ENCODE data around the gene TMEM117.
"Not testable (repeated sequence)": the region's sequence is repeated elsewhere in the genome, so short reads cannot be mapped to it uniquely, and the experiment has no call there.

The TMEM117 gene

DNA sequence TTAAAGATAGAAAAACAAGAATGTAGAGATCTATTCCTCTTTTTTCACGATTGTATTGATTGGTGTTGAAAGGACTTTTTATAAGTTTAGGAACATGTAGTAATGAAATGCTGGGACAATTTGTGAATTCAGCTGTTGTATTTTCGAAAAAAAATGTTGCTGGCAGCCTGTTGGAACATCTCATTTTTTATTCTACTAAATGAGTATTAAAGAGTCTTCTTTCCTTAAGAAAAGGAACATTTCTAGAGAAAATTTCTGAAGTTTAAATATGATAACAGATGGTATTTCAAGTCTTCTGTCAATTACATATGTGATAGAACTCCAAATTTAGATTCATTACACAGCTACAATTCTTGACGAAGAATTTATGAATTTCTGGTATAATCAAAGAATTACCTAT, 189.6 kb downstream of the TMEM117 start:
- DNase-seq (ENCODE audit: low spot score): no peak

DNA sequence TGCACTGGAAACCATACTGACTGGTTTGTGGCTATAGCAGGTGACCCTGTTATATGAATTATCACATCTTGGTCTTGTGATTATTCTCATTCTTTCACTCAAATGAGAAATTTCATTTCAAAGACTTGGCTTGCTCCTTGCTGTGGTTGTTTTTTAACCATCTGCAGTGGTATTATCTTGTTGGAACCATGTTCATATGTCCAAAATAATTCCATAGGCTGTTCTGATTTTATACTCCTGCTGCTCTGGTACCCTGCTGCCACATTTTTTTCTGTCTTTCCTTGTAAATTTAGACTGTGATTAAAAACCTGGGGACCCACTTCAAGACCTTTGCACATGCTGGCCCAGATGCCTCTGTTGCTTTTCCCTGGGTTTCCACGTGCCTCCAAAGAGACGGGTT, 190.2 kb downstream of the TMEM117 start:
- DNase-seq (ENCODE audit: low spot score): no peak

DNA sequence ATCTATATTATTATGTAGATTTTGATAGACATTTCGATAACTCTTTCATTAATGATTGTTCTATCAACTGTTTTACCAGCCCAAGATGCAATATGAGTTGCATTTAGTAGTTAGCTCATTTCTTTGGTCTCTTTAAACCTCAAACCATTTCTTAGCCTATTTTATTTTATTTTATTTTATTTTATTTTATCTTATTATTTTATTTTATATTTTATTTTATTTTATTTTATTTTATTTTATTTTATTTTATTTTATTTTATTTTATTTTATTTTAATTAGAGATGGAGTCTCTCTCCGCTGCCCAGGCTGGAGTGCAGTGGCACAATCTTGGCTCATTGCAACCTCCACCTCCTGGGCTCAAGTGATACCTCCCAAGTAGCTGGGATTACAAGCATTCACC, 191.0 kb downstream of the TMEM117 start:
- not testable (repeated sequence) for DNase-seq (ENCODE audit: low spot score)

DNA sequence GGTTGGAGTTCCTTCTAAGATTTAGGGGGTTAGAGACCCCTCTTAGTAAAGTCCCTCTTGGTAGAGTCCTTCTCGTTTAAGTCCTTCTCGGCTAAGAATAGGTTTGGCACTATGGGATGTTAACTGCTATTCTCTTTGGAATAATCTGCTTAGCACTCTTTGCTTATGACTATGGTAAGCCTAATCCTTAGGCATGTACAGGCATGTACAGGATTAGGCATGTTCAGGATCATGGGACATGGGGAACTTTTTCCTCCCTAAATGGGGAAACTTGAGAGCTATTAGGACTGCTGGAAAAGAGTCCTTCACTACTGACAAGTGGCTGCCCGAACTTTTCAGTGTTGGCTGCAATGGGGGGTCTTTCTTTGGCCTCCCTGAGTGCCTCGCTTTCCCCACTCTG, 193.3 kb downstream of the TMEM117 start:
- no peak for DNase-seq (ENCODE audit: low spot score)

DNA sequence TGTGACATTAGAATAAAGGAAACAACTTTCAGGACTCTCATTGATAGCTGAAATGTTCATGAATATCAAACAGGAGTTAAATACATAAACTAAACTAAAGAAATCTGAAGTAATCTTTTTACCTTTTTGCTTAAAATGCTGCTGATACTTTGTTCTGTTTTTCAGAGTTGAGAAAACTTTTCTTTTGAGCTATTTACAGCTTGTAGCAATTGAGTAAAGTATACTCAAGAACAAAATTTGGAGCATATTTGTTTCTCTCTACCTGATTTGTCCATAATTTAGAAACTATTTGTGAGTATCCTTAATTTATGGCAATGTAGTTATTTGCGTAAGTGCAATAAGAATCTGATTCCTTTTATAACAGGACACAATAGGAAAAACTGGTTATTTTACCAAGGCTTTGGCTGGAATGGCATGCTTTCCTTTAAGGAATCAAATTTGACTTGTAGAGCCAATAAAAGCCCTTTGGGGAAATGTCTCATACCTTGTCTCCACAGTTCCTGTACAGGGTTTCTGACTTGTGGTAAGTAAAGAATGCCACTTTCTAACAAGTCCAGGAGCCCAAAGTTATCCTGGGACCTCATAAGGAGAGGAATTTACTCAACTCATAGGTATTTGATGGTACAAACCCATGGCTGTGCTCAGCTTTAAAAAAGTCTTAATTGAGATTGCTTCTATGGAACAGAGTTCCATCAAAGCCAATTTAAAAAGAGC, 195.7 kb downstream of the TMEM117 start:
- no peak for DNase-seq (ENCODE audit: low spot score)

DNA sequence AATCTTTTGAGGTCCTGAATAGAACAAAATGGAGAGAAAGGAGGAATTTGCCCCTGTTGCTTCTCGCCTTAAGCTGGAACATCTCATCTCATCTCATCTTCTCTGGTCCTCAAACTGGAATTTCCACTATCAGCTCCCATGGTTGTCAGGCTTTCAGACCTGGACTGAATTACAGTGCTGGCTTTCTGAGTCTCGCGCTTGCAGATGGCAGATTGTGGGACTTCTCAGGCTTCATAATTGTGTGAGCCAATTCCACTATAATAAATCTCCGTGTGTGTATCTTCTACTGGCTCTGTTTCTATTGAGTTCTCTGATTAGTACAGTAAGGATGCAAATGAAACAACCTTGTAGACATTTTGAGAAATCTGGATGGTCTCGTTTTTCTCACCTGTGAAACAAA, 199.0 kb downstream of the TMEM117 start:
- DNase-seq (ENCODE audit: low spot score): no peak

DNA sequence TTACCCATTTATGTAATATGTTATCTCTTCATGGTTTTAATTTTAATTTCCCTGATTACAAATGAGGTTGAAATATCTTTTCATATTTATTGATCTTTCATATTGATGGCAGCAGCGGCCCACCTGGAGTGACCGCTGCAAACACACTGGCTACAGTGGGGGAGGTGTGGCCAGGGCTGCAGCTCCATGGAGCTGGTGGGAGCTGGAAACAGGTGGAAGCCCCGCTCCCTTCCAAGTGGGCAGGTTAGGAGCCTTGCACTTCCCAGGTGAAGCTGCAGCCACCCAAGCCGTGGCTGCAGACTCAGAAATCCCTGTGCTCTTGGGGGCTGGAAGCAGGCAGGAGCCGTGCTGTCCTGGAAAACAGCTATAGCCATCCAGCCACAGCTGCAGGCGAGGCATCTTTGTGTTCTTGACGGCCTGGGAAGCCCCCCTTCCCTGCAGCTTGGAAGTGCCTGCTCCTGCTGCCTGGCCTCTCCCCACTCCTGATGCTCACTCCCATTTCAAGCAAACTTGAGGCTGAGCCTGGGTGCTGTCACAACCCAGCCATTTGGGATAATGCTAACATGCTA, 201.1 kb downstream of the TMEM117 start:
- no peak for DNase-seq (ENCODE audit: low spot score)

DNA sequence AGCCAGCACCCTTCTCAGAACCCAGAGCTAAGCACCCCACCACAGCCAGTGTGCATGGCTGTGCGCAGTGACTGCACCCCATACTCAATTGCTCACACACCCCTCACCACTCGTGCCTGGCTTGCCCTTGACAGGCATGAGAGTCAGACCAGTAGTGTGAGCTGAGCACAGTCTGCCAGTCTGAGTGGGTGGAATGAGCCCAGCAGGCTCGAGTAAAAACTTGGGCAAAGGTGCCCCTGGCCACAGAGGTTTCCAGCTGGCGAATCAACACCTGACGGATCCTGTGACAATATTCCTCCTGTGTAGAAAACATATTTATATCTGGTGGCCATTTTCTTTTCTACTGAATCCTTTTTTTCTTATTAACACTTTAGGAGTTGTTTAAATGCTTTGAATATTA, 202.5 kb downstream of the TMEM117 start:
- DNase-seq (ENCODE audit: low spot score): no peak

DNA sequence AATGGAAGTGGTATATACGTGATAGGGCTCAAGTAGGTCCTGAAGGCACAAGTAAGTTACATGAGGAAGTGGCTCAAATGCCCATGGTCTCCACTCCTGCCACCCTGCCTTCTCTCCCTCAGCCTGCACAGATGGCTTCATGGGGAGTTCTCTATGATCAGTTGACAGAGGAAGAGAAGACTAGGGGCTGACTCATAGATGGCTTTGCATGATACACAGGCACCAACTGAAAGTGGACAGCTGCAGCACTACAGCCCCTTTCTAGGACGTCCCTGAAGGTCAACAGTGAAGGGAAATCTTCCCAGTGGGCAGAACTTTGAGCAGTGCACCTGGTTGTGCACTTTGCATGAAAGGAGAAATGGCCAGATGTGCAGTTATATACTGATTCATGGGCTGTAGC, 208.6 kb downstream of the TMEM117 start:
- not testable (repeated sequence) for DNase-seq (ENCODE audit: low spot score)

DNA sequence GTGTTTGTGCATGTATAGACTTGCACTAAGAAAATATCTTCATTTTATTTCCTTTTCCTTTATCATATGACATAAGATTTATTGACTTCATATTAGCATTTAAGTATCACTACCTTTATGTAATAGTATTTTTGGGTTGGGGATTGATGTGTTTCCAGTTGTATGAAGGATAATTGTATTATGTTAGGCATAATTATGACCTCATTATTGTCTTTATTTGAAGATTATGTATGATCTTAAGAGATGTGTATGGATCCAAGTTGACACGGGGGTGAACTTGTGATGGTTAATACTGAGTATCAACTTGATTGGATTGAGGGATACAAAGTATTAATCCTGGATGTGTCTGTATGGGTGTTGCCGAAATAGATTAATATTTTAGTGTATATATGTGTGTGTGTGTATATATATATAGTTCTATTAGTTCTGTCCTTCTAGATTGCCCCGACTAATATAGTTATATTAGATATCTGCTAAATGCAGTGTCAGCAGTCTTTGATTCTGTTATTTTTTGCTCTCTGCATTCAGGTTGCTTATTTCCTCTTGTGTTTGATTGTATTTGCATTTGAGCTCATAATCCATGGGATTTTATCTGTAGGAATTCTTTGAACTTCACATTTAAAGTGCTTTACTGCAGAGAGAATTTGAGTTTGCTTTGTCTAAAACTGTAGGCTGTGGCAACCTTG, 211.0 kb downstream of the TMEM117 start:
- DNase-seq (ENCODE audit: low spot score): no peak

DNA sequence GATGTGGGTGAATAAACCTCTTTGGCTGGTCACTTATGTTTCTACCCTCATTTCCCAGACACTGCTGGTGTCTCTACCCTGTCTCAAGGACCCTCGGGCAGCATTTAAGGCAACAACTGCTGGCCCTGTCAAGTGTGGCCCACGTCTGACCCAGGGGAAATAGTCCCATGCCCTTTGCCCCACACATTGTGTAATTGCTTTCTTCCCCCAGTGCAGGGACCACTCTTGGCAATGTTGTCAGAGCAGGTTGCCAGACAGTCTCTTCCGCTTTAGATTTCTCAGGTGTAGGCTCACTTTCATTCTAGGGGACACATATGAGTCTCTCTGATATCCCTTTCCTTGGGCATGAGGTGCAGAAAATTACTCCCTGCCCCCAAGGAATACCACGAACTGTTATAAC, 216.7 kb downstream of the TMEM117 start:
- no peak for DNase-seq (ENCODE audit: low spot score)

DNA sequence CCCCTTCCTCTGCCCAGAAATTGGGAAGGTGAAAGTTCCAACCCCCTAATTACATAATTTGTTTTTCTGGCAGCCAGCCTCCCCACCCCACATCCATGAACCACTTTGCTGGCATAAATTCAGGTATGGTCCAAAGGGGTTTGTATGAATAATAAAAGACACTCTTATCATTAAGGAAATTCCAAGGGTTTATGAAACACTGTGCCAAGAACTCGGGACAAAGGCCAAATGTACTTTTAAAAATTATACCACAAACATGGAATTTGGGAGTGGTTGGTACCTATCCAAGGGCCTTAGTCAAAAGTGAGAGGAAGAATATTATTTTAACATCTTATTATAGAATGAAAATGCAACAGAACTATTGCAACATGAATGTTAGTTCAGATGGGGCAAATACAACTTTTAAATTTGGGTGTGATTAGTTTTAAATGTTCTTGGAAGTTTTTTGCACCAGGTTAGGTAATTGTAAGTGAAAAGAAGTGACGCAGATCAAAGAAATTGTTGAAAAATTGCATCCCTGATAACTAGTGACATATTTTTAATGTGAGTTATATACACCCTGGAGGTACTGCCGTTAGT, 217.8 kb downstream of the TMEM117 start:
- DNase-seq (ENCODE audit: low spot score): no peak

DNA sequence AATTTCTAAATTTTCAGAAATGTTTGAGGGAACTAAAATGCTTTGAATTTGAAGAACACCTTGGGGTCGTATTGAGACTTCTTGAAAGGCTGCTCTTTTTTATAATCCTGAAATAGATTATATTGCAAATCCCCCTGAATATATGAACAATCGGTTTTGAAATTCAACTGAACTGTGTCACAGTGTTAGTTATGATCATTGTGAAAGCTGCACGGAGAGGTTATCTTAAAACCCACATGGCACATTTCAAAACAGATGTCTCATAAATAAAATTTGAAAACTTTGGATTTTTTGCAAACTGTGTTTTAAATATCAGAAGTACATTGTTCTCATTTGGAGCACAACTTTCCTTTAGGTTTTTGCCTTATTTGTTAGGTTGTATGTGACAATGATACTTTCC, 218.4 kb downstream of the TMEM117 start:
- DNase-seq (ENCODE audit: low spot score): no peak

DNA sequence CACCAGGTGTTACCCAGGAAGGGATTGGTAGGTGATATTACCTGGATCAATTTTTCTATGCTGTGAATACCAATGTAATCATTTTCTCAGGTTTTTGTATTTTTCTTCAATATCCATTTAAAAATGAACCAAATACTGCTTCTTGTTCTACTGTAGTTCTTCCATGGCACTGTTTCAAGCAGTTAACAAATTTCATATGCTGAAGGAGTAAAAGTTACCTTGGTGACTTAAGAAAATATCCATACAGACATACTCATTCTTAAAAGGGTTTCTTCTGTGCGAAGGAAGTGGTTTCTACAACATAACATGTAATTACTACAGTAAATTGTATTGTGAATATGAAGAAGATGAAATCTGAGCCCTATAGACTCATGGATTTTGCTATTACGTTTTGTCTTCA, 222.5 kb downstream of the TMEM117 start:
- DNase-seq (ENCODE audit: low spot score): no peak

DNA sequence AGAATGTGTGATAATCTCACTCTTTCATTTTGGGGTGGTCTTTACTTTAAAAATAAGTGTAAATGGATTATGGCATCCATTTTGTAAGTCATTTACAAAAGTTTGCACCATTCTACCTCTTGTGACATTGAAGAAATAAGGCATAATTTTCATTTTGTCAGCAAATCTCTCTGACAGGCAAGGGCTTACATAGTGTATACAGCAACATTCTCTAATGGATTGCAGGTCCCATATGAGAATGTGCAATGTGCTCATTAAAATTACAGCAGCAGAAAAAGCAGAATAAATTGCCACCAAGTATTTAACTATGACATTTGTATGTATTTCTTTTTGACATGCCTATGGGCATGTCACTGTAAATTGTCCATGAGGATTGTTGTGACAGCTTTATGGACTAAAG, 223.6 kb downstream of the TMEM117 start:
- no peak for DNase-seq (ENCODE audit: low spot score)

DNA sequence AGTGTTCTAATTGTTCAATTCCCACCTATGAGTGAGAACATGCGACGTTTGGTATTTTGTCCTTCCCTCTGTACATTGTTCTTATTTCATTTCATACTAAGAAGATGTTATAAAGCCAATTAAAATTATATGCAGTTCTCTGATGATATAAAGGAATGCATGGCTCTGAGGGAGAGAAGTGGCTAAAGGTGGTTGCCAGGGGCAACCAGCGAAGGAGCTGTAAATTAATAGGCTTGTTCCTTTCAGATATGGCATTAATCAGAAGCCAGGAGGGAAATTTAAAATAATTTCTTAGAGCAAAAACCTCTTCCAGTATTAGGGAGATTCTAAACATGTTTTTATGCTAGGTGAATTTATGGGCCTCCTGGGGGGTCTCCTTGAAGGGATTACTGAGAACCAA, 227.8 kb downstream of the TMEM117 start:
- no peak for DNase-seq (ENCODE audit: low spot score)

DNA sequence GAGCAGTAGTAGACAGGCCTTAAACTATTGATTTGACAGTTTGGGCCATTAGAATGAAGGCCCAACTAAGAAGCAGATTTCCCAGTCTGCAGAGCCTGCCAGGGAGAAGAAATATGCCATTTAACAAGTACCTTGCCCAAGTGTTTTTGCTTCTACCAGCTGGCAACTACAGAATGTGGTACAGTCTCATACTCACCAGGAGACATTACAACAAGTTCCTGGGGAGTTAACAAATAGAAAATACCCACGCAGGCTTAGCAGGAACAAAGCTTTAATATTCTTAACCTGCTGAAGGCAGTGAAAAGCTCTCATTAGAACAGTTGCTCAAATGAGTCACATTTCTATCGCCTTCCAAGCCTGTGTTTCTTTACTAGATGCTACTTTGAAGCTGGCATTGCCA, 241.0 kb downstream of the TMEM117 start:
- peak; percentile 8 for DNase-seq (ENCODE audit: low spot score)

DNA sequence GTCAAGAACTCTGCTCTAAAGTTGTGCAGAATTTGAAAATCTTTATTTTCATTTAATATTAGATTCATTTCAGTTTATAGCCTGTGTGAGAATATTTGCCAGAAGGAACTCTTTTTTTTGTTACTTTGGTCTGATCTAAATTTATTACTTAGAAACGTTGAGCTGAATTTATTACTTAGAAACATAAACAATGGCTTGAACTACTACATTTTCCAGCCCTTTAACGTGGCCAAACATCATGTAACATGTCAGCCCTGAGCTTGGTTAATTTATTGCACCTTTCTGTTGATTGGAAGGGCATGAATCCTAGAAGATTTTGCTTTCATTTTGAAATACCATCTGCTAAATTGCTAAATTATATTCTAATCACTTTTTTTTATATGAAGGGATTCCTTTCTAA, 241.4 kb downstream of the TMEM117 start:
- no peak for DNase-seq (ENCODE audit: low spot score)

DNA sequence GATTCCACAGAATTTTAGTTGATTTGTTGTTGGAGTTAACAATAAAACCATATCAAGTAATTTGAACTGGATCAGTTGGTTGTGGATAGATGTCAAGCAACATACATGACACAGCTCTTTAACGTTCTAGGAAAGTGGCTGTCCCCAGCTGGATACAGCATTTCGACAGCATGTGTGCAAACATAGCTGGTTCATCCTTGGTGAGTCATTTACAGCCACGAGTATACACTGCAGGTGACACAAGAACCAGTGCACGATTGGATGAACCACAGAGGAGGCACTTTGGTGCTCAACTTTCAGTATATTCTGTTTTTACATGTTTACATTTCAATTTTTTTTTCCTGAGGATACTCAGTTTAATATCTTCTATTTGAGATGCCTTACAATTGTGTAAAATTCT, 242.4 kb downstream of the TMEM117 start:
- DNase-seq (ENCODE audit: low spot score): no peak

DNA sequence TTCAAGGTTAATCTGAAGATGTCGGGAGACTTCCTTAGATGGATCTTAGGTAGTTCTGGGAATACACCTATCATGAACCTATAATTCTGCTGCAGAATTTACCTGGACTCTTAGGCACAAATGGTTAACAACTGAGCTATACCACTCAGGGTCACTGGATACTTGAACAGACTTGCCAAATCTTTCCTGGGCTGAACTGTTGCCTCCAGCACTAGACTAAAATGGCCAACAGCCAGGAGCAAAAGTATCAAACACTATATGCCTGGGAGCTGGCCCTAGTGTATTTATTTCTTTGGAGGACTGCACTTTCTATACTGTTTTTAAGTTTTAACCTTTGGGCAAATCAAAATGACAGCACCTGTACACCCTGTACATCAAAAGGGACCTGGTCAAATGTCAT, 252.8 kb downstream of the TMEM117 start:
- no peak for DNase-seq (ENCODE audit: low spot score)

DNA sequence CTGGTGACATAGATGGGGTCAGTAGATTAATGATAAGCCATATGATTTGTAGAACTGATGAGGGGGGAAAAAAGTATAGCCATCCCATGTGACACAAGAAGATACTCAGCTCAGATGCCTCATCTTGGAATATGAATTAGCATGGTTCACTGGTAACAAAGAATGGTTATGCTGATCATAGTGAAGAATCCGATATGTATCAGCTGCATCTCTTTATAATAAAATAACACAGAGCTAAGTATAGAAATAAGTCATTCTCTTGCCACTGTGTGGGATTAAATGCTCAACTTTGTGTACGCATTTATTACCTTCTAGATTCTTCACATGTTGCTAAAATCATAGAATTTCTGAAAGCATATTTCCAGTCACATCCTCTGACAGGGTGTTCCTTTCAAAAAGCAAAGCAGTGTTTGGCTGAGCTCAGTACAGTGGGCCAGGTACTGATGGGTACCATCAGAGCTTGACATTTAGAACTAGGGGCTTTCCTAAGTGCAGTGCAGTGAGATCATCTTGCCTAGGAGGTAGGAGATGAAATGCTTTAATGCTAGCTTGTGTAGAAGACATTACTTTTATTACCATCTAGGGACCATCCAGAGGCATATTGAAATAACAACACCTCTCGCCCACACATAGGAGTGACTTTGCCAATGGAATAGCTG, 256.2 kb downstream of the TMEM117 start:
- no peak for DNase-seq (ENCODE audit: low spot score)

DNA sequence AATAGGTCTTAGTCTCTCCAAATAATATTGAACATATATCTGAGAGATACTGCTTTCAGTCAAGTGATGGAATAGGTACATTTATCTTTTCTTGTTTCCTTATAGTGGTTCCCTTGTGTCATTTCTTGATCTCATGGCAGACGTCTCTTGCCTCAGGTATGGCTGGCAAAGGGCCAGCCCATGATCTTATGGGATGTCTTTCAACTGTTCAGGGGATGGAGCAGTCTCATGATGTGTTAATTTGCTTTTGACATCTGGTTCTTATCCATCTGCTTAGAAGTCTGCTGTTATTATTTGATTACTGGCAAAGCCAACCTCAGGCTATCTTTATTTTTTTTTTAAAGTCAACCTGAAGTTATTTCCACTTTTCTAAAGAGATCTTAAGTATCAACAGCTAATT, 262.9 kb downstream of the TMEM117 start:
- DNase-seq (ENCODE audit: low spot score): no peak

DNA sequence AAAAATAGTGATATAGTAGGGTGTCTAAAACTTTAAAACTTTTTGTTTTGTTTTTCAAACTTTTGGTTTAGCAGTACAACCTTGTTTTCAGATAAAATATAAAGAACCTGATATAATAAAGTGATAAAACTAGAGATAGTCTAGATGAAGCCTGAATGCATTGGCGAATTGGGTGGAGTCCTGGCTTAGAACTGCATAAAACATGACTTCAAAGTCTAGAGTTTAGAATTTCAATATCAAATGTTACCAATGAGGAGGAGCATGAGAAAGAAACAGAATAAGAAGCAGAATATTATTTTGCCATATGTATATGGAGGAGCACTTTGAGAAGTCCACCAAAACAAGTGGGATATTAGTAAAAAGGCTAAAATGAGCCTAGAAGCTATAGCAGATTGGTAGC, 263.6 kb downstream of the TMEM117 start:
- DNase-seq (ENCODE audit: low spot score): no peak

Measured in iPS-NIHi11 (cell line).